ENCODE results near the gene SPC24. TPM values are rescaled to one million over a fixed set of nuclear protein-coding genes. Genes with fewer than 3 reads are reported as not detected.
"Not testable (repeated sequence)": the region's sequence is repeated elsewhere in the genome, so short reads cannot be mapped to it uniquely, and the experiment has no call there.

SPC24 gene
- total and polyA plus RNA-seq, 2 experiments from 2014 or later = 8.8 to 11.5 TPM

DNA sequence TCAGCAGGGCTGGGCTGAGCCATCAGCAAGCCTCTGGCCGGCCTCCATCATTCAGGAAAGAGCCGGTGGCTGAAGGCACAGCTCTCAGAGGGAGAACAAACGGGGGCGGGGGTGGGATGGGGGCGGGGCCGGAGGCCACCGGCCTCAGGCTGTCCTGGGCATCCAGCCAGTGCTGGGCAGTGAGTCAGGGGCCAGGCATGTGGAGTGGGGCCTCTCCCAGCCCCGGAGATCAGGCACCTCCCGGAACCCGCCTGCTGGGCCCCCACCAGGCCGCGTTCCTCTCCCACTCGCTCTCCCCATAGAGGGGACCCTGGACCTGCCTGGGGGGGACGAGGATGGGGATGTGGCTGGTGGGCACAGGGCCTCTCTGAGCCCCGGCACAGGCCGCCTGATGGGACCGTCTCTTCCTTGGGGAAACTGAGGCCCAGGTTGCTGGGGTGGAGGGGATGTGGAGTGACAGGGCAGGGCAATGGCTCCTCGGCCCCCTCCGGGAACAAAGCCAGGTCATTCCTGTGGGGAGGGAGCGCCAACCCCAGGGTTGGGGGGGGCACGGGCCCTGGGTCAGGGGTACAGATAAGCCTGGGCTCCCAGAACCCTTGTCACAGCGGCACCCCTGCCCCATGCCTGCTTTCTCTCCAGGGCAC is 12.9 kb downstream of the SPC24 start:
- no peak overlapping the region for H2AFZ ChIP-seq
- no peaks in the 10 kb centered on the region for H3K9me3 ChIP-seq (ENCODE audit: low read depth)
- H3K4me3 ChIP-seq = no peak overlapping the region
- no peaks in the 10 kb centered on the region for H3K9me2 ChIP-seq (replicated peaks; ENCODE audit: insufficient read depth)
- H3K79me2 ChIP-seq = no peaks in the 10 kb centered on the region
- DNase-seq (ENCODE audit: low spot score) = peak; percentile 96
- peaks cover 57% of the 10 kb centered on the region for H3K4me1 ChIP-seq (ENCODE audit: insufficient read depth)
- H4K20me1 ChIP-seq (ENCODE audit: insufficient read depth, poor library complexity, severe bottlenecking) = no peaks in the 10 kb centered on the region
- 20% methylated on average over 10 of the region's 22 CpGs for WGBS (ENCODE audit: low lambda C conversion rate, missing lambda C conversion rate)
- TF ChIP-seq, protein P1, sequence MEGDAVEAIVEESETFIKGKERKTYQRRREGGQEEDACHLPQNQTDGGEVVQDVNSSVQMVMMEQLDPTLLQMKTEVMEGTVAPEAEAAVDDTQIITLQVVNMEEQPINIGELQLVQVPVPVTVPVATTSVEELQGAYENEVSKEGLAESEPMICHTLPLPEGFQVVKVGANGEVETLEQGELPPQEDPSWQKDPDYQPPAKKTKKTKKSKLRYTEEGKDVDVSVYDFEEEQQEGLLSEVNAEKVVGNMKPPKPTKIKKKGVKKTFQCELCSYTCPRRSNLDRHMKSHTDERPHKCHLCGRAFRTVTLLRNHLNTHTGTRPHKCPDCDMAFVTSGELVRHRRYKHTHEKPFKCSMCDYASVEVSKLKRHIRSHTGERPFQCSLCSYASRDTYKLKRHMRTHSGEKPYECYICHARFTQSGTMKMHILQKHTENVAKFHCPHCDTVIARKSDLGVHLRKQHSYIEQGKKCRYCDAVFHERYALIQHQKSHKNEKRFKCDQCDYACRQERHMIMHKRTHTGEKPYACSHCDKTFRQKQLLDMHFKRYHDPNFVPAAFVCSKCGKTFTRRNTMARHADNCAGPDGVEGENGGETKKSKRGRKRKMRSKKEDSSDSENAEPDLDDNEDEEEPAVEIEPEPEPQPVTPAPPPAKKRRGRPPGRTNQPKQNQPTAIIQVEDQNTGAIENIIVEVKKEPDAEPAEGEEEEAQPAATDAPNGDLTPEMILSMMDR (IDR thresholded peaks at IDR 0.05; ENCODE audit: poor library complexity) = no peak
- TF ChIP-seq EZH2 (IDR thresholded peaks at IDR 0.05; ENCODE audit: borderline replicate concordance) = no peak
- TF ChIP-seq EZH2phosphoT487 (IDR thresholded peaks at IDR 0.05; ENCODE audit: low read depth, severe bottlenecking, unreplicated experiment) = no peak
- peak overlapping the region; percentile 100 for H3K27ac ChIP-seq
- H3K36me3 ChIP-seq (replicated peaks; ENCODE audit: insufficient read depth, low read depth) = no peaks in the 10 kb centered on the region
- no peaks in the 10 kb centered on the region for H3K27me3 ChIP-seq
- H3K4me2 ChIP-seq = peak overlapping the region; percentile 71

DNA sequence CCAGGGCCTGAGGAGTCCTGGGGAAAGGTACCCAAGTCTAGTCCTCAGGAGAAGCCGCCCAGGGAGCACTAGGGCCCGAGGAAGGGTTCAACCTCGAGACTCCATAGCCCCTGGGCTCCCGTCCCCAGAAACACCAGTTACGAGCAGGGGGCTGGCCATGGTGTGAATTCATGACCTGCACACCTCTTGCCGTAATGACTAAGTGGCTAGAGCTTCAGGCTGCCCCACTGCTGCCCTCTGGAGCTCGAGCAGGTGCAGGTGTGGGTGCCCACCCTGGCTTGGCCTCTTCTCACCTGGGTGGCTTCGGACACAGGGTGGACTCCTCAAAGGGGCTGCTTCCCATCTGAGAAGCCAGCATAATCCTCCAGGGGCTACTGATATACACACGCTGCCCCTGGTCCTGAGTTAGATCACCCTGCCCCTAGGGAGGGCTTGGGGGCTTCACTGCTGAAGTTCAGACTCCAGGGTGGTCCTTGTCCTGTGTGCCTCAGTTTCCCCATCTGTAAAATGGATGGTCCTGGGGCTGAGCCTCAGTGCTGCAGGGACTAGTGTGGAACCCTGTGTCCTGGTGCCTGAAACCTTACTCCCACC is 13.6 kb downstream of the SPC24 start:
- H3K4me2 ChIP-seq = peak overlapping the region; percentile 67
- no peaks in the 10 kb centered on the region for H3K79me2 ChIP-seq
- H3K4me3 ChIP-seq = no peak overlapping the region
- no peak overlapping the region for H2AFZ ChIP-seq
- peaks cover 59% of the 10 kb centered on the region for H3K4me1 ChIP-seq (ENCODE audit: insufficient read depth)
- H3K27ac ChIP-seq = peak overlapping the region; percentile 91
- no peaks in the 10 kb centered on the region for H3K27me3 ChIP-seq
- no peaks in the 10 kb centered on the region for H3K9me3 ChIP-seq (ENCODE audit: low read depth)
- no peaks in the 10 kb centered on the region for H4K20me1 ChIP-seq (ENCODE audit: insufficient read depth, poor library complexity, severe bottlenecking)
- WGBS (ENCODE audit: low lambda C conversion rate, missing lambda C conversion rate) = 69% methylated on average over 9 of the region's 9 CpGs
- no peak for DNase-seq (ENCODE audit: low spot score)
- TF ChIP-seq EZH2phosphoT487 (IDR thresholded peaks at IDR 0.05; ENCODE audit: low read depth, severe bottlenecking, unreplicated experiment) (no peak), EZH2 (IDR thresholded peaks at IDR 0.05; ENCODE audit: borderline replicate concordance) (no peak)
- TF ChIP-seq, protein P1 (IDR thresholded peaks at IDR 0.05; ENCODE audit: poor library complexity) = peak; percentile 18
- no peaks in the 10 kb centered on the region for H3K36me3 ChIP-seq (replicated peaks; ENCODE audit: insufficient read depth, low read depth)
- H3K9me2 ChIP-seq (replicated peaks; ENCODE audit: insufficient read depth) = no peaks in the 10 kb centered on the region

DNA sequence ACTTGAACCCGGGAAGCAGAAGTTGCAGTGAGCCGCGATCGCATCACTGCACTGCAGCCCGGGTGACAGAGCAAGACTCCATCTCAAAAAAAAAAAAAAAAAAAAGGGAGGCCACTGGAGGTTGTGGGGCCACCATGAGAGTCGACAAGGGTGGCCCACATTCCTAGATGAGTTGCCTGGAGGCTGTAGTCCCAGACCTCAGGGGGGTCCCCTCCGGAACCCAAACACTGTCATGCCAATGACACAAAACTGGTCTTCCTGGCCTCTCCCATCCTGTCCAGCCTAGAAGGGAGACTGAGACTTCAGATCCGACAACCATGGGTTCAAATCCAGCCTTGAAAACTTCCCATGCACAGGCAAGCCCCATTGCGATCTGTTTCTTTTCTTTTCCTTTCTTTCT is 14.7 kb downstream of the SPC24 start:
- H3K4me1 ChIP-seq (ENCODE audit: insufficient read depth) = peaks cover 59% of the 10 kb centered on the region

DNA sequence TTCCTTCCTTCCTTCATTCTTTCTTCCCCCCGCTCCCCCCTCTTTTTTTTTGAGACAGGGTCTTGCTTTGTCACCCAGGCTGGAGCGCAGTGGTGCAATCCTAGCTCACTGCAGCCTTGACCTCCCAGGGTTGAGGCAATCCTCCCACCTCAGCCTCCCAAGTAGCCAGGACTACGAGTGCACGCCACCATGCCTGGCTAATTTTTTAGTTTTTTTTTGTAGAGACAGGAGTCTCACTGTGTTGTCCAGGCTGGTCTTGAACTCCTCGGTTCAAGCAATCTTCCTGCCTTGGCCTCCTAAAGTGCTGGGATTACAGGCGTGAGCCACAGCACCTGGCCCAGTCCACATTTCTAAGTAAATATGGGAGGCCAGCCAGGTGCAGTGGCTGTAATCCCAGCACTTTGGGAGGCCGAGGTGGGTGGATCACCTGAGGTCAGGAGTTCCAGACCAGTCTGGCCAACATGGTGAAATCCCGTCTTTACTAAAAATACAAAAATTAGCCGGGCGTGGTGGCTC is 15.5 kb downstream of the SPC24 start:
- WGBS (ENCODE audit: low lambda C conversion rate, missing lambda C conversion rate) = 91% methylated on average over 9 of the region's 10 CpGs
- not testable (repeated sequence) for H3K4me2 ChIP-seq; DNase-seq (ENCODE audit: low spot score)

More for the DNA sequence above, 14.7 kb downstream of the SPC24 start:
- Histone ChIP-seq H2AFZ (no peak overlapping the region), H3K27ac (no peak overlapping the region), H4K20me1 (ENCODE audit: insufficient read depth, poor library complexity, severe bottlenecking) (no peaks in the 10 kb centered on the region), H3K4me2 (no peak overlapping the region), H3K36me3 (replicated peaks; ENCODE audit: insufficient read depth, low read depth) (no peaks in the 10 kb centered on the region), H3K27me3 (no peaks in the 10 kb centered on the region), H3K9me2 (replicated peaks; ENCODE audit: insufficient read depth) (no peaks in the 10 kb centered on the region), H3K9me3 (ENCODE audit: low read depth) (no peaks in the 10 kb centered on the region), H3K4me3 (no peak overlapping the region), H3K79me2 (no peaks in the 10 kb centered on the region)
- DNase-seq (ENCODE audit: low spot score) = no peak
- 92% methylated on average over 9 of the region's 9 CpGs for WGBS (ENCODE audit: low lambda C conversion rate, missing lambda C conversion rate)
- no peak for TF ChIP-seq EZH2 (IDR thresholded peaks at IDR 0.05; ENCODE audit: borderline replicate concordance)
- no peak for TF ChIP-seq EZH2phosphoT487 (IDR thresholded peaks at IDR 0.05; ENCODE audit: low read depth, severe bottlenecking, unreplicated experiment)
- TF ChIP-seq, protein P1 (IDR thresholded peaks at IDR 0.05; ENCODE audit: poor library complexity) = no peak

More for the DNA sequence above, 15.5 kb downstream of the SPC24 start:
- H2AFZ ChIP-seq; H3K9me3 ChIP-seq (ENCODE audit: low read depth); H3K79me2 ChIP-seq; H4K20me1 ChIP-seq (ENCODE audit: insufficient read depth, poor library complexity, severe bottlenecking); H3K27me3 ChIP-seq; H3K9me2 ChIP-seq (replicated peaks; ENCODE audit: insufficient read depth); H3K4me3 ChIP-seq; H3K36me3 ChIP-seq (replicated peaks; ENCODE audit: insufficient read depth, low read depth): not testable (repeated sequence)
- H3K4me1 ChIP-seq (ENCODE audit: insufficient read depth) = peaks cover 59% of the 10 kb centered on the region
- H3K27ac ChIP-seq = peak overlapping the region; percentile 93
